Loucy (cell line): ENCODE measurements around the gene ESPL1.

ENCODE experiments used
- H2AFZ ChIP-seq: fragments of 200-600 bp; sonication (generic); 2 replicates; pipeline ENCODE4 v1.6.0; 2016; ENCODE audit warnings: antibody characterized with exemption, mild to moderate bottlenecking, low read length, moderate library complexity
- H3F3A ChIP-seq: fragments of 200-600 bp; 2 replicates; pipeline ENCODE4 v1.6.0; 2016; ENCODE audit warnings: antibody characterized with exemption, low read depth, mild to moderate bottlenecking
- H3K27me3 ChIP-seq: fragments of 200-600 bp; sonication (generic); 2 replicates; pipeline ENCODE4 v1.6.1; 2014; ENCODE audit warnings: low read length, mild to moderate bottlenecking; ENCODE audit not compliant: insufficient read depth, poor library complexity, severe bottlenecking
- H3K36me3 ChIP-seq: fragments of 200-600 bp; sonication (generic); 2 replicates; pipeline ENCODE4 v1.6.1; 2016; ENCODE audit warnings: low read length; ENCODE audit not compliant: insufficient read depth
- H3K4me1 ChIP-seq: fragments of 200-600 bp; sonication (generic); 2 replicates; pipeline ENCODE4 v1.5.1; 2014; ENCODE audit warnings: low read length, mild to moderate bottlenecking; ENCODE audit not compliant: insufficient read depth, poor library complexity, severe bottlenecking
- H3K4me2 ChIP-seq: fragments of 200-600 bp; sonication (generic); 2 replicates; pipeline ENCODE4 v1.6.0; 2014; ENCODE audit warnings: antibody characterized with exemption, low read length, low read depth, mild to moderate bottlenecking; ENCODE audit not compliant: poor library complexity, severe bottlenecking
- H3K4me3 ChIP-seq: fragments of 200-600 bp; sonication (generic); 2 replicates; pipeline ENCODE4 v1.5.1; 2014; ENCODE audit warnings: low read length, mild to moderate bottlenecking, mixed read lengths; ENCODE audit not compliant: poor library complexity, severe bottlenecking
- H3K79me2 ChIP-seq: fragments of 200-600 bp; sonication (generic); 2 replicates; pipeline ENCODE4 v1.6.1; 2014; ENCODE audit warnings: low read length; ENCODE audit not compliant: insufficient read depth
- H3K9ac ChIP-seq: fragments of 200-600 bp; sonication (generic); 2 replicates; pipeline ENCODE4 v1.6.0; 2014; ENCODE audit warnings: mild to moderate bottlenecking, low read depth, low read length, moderate library complexity; ENCODE audit not compliant: poor library complexity, severe bottlenecking
- H3K9me2 ChIP-seq: fragments of 200-600 bp; sonication (generic); replicated peaks from 2 replicates; pipeline ENCODE4 v1.6.1; 2016; ENCODE audit warnings: low read depth, low read length, mixed read lengths
- H3K9me3 ChIP-seq: fragments of 200-600 bp; sonication (generic); 2 replicates; pipeline ENCODE4 v1.6.1; 2014; ENCODE audit warnings: mild to moderate bottlenecking, antibody characterized with exemption, low read length, low read depth; ENCODE audit not compliant: insufficient read depth
- H4K20me1 ChIP-seq: fragments of 200-600 bp; sonication (generic); 2 replicates; pipeline ENCODE4 v1.6.0; 2014; ENCODE audit warnings: antibody characterized with exemption, low read length, mild to moderate bottlenecking; ENCODE audit not compliant: insufficient read depth, poor library complexity, severe bottlenecking
- CTCF ChIP-seq: fragments of 200-600 bp; sonication (generic); conservative IDR thresholded peaks from 2 replicates; pipeline ENCODE4 v1.5.1; 2014; ENCODE audit warnings: mild to moderate bottlenecking, antibody characterized with exemption, low read length
- EZH2phosphoT487 ChIP-seq: fragments of 200-600 bp; IDR thresholded peaks from 2 replicates; pipeline ENCODE4 v1.6.1; 2018; ENCODE audit warnings: antibody characterized with exemption, mild to moderate bottlenecking, moderate library complexity, borderline replicate concordance

Gene ESPL1

GRCh38 chr12:53267999-53268629 is at the start of gene ESPL1:
TSS of gene ESPL1 (plus strand) at chr12:53268299. CDS start at chr12:53268767, 468 bp downstream.
- no peaks in the 10 kb centered on the region for H3K9me3 ChIP-seq
- peak; percentile 64 for TF ChIP-seq CTCF
- TF ChIP-seq EZH2phosphoT487: no peak
- no peaks in the 10 kb centered on the region for H3F3A ChIP-seq
- no peaks in the 10 kb centered on the region for H3K9me2 ChIP-seq
- H3K27me3 ChIP-seq: no peaks in the 10 kb centered on the region
- H4K20me1 ChIP-seq: no peaks in the 10 kb centered on the region
- H3K4me3 ChIP-seq: peak within 1 kb of the TSS; percentile 90
- H3K36me3 ChIP-seq: no peaks in the 10 kb centered on the region
- H2AFZ ChIP-seq: peak within 1 kb of the TSS; percentile 97
- peak within 1 kb of the TSS; percentile 93 for H3K9ac ChIP-seq
- peaks cover 48% of the 10 kb centered on the region for H3K79me2 ChIP-seq
- peaks cover 28% of the 10 kb centered on the region for H3K4me1 ChIP-seq
- peak within 1 kb of the TSS; percentile 90 for H3K4me2 ChIP-seq

GRCh38 chr12:53218551-53219291 is 49.4 kb upstream of the ESPL1 start:
- Histone ChIP-seq H3K4me3 (no peak overlapping the region), H2AFZ (no peak overlapping the region), H3K9me3 (no peaks in the 10 kb centered on the region), H3K4me1 (peaks cover 40% of the 10 kb centered on the region), H3K79me2 (no peaks in the 10 kb centered on the region), H3F3A (peaks cover 15% of the 10 kb centered on the region), H3K27me3 (no peaks in the 10 kb centered on the region), H3K9me2 (no peaks in the 10 kb centered on the region), H3K36me3 (no peaks in the 10 kb centered on the region), H3K9ac (no peak overlapping the region), H3K4me2 (peak overlapping the region; percentile 94), H4K20me1 (no peaks in the 10 kb centered on the region)
- TF ChIP-seq EZH2phosphoT487 (no peak), CTCF (no peak)

- Histone ChIP-seq H3K4me3 (peak overlapping the region; percentile 87), H3K4me2 (peak overlapping the region; percentile 94), H3F3A (peaks cover 15% of the 10 kb centered on the region), H3K27me3 (no peaks in the 10 kb centered on the region), H3K9ac (peak overlapping the region; percentile 60), H4K20me1 (no peaks in the 10 kb centered on the region), H3K4me1 (peaks cover 47% of the 10 kb centered on the region), H3K36me3 (no peaks in the 10 kb centered on the region), H3K79me2 (no peaks in the 10 kb centered on the region), H3K9me2 (no peaks in the 10 kb centered on the region), H3K9me3 (no peaks in the 10 kb centered on the region), H2AFZ (peak overlapping the region; percentile 89)
- TF ChIP-seq CTCF: no peak
- no peak for TF ChIP-seq EZH2phosphoT487
Observed at GRCh38 chr12:53219292-53219955, 48.7 kb upstream of the ESPL1 start.
